ENCODE data around the gene CHD9NB.

The CHD9NB gene

DNA sequence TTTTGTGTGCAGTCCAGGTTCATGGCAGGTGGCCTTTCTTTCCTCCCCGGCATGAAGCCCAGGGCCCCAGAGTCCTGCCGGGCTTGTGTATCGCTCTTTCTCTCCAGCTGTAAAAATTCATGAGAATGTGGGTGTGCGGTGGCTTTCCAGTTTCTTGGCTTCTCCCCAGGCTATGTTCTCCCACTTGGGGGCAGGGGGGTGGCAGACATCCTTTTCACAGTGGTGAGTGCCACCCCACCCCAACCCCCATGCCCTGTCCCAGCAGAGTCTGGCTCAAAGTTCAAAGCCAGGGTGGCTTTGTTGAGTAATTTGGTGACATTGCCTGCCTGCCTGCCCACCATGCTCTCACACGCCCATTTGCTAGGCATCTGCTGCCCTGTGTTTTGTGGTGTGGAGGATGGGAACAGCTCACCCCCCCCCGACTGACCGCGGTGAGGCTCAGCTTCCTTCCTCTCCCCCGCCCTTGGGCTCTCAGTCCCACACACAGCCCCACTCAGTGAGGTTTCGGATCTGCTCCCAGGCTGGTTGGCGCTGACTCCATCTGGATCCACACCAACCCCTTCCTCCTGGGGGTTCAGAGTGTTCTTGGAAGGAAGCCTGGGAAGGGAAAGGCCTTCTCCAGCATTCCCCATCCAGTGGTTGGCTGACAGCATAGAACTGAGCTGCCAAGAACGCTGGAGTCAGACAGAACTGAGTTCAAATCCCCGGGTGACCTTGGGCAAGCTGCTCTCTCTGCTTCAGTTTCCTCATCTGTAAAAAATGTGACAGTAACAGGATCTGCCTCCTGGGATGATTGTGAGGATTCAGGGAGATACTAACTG lies 38.1 kb upstream of the CHD9NB start:
- Histone ChIP-seq H3K4me1 (ENCODE audit: control insufficient read depth, insufficient read depth, low read length) (peaks cover 42% of the 10 kb centered on the region), H3K36me3 (ENCODE audit: control insufficient read depth, insufficient read depth, low read length) (no peaks in the 10 kb centered on the region), H3K9me3 (ENCODE audit: control insufficient read depth, low read length) (no peaks in the 10 kb centered on the region), H3K27me3 (ENCODE audit: control insufficient read depth, insufficient read depth, low read length) (no peaks in the 10 kb centered on the region), H3K9ac (ENCODE audit: low read length) (no peak overlapping the region), H3K4me3 (ENCODE audit: low read length) (no peak overlapping the region)

DNA sequence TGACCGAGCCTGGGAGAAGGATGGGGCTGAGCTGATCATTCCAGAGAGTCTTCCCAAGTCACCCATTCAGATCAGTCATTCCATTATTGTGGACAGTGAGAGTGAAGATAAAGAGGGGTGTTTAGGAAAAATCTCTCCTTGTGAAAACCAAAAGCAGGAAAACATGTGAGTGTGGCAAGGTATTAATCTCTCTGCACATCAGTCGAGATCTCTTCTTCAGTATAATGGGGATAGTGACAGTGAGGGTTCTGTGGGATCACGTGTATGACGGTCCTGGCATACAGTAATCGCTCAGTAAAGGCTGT lies 37.5 kb upstream of the CHD9NB start:
- H3K9ac ChIP-seq (ENCODE audit: low read length), result no peak overlapping the region
- H3K4me1 ChIP-seq (ENCODE audit: control insufficient read depth, insufficient read depth, low read length), result peaks cover 48% of the 10 kb centered on the region
- no peaks in the 10 kb centered on the region for H3K27me3 ChIP-seq (ENCODE audit: control insufficient read depth, insufficient read depth, low read length)
- no peaks in the 10 kb centered on the region for H3K36me3 ChIP-seq (ENCODE audit: control insufficient read depth, insufficient read depth, low read length)
- no peak overlapping the region for H3K4me3 ChIP-seq (ENCODE audit: low read length)
- H3K9me3 ChIP-seq (ENCODE audit: control insufficient read depth, low read length), result no peaks in the 10 kb centered on the region

DNA sequence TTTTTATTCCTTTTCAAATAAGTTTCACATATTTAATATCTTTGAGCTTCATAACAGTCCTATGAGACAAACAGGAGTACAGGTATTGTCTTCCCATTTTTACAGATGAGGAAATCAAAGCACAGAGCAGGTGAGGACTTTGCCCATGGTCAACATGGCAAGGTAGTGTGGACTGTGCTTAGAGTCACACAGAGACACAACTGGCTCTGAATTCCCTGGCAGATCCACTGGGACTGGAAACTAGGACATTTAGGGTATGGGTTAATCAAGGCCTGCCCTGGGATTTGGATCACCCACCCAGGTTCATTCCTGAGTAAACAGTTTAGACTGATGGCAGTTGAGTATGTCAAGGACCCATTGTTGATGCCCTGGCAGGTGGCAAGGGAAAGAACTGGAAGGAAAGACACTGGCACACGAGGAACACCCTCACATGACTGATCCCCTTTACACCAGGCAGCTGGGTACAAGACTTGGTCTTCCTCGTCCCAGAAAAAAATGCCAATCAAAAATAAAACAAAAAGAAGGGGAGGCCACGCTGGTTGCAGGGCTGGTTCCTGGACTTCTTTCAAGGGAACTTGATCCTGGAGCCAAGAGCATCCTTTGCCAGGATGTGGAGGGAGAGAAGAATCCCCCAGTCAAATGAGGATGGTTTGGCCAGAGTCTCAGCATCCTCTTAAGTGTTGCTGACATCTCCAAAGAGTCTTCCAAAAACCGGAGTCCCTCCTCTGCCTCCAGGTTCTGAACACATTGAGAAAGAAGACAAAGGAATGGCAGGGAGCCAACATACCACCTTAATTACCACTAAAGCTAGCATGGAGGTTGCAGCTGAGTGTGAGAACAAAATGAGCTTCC lies 37.0 kb upstream of the CHD9NB start:
- H3K4me3 ChIP-seq (ENCODE audit: low read length), result no peak overlapping the region
- no peaks in the 10 kb centered on the region for H3K9me3 ChIP-seq (ENCODE audit: control insufficient read depth, low read length)
- peaks cover 50% of the 10 kb centered on the region for H3K4me1 ChIP-seq (ENCODE audit: control insufficient read depth, insufficient read depth, low read length)
- H3K36me3 ChIP-seq (ENCODE audit: control insufficient read depth, insufficient read depth, low read length), result no peaks in the 10 kb centered on the region
- H3K9ac ChIP-seq (ENCODE audit: low read length), result no peak overlapping the region
- H3K27me3 ChIP-seq (ENCODE audit: control insufficient read depth, insufficient read depth, low read length), result no peaks in the 10 kb centered on the region

DNA sequence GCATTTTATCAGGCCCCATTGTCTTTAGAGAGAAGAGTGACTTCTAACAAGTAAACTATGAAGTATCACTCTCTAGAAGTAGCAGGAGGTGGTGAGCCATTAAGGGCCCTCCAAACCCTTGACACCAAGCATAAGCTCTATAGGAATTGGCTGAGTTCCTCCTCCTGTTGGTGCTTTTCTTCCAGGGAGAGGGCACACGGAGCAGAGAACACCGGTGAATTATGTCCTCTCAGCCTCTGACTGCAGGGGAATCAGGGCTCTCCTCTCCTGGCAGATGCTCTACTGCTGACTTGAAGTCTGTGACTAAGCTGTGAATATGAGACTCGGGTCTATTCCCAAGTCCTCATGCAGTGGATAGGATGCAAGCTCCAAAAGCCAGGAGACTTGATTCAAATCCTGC lies 34.4 kb upstream of the CHD9NB start:
- H3K9me3 ChIP-seq (ENCODE audit: control insufficient read depth, low read length), result no peaks in the 10 kb centered on the region
- H3K4me3 ChIP-seq (ENCODE audit: low read length), result no peak overlapping the region
- H3K4me1 ChIP-seq (ENCODE audit: control insufficient read depth, insufficient read depth, low read length), result peaks cover 34% of the 10 kb centered on the region
- H3K36me3 ChIP-seq (ENCODE audit: control insufficient read depth, insufficient read depth, low read length), result no peaks in the 10 kb centered on the region
- no peaks in the 10 kb centered on the region for H3K27me3 ChIP-seq (ENCODE audit: control insufficient read depth, insufficient read depth, low read length)
- no peak overlapping the region for H3K9ac ChIP-seq (ENCODE audit: low read length)

DNA sequence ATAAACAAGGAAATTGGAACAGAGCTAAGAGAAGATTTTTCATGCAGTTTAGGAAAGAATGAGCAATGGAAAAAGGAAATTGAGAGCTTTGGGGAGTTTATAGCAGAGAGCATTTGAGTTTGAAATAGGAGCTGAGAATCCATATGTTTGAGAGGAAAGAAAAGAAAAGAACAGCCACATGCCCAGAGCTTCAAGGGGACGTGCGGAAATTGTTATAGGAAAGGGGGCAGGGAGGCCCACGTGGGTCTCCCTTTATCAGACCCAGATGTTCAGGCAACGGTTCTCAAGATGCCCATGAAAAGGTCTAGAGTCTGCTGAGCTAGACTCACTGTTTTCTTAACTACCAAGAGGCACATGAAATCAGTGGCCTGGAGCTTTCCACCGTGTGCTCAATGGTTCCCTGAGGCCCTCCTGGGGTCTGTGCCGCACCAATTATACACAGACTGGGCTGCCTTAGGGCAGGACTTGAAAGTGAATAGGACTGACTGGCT lies 33.3 kb upstream of the CHD9NB start:
- Histone ChIP-seq H3K9me3 (ENCODE audit: control insufficient read depth, low read length) (no peaks in the 10 kb centered on the region), H3K4me3 (ENCODE audit: low read length) (no peak overlapping the region), H3K36me3 (ENCODE audit: control insufficient read depth, insufficient read depth, low read length) (no peaks in the 10 kb centered on the region), H3K9ac (ENCODE audit: low read length) (peak overlapping the region; percentile 27), H3K4me1 (ENCODE audit: control insufficient read depth, insufficient read depth, low read length) (peaks cover 24% of the 10 kb centered on the region), H3K27me3 (ENCODE audit: control insufficient read depth, insufficient read depth, low read length) (no peaks in the 10 kb centered on the region)

DNA sequence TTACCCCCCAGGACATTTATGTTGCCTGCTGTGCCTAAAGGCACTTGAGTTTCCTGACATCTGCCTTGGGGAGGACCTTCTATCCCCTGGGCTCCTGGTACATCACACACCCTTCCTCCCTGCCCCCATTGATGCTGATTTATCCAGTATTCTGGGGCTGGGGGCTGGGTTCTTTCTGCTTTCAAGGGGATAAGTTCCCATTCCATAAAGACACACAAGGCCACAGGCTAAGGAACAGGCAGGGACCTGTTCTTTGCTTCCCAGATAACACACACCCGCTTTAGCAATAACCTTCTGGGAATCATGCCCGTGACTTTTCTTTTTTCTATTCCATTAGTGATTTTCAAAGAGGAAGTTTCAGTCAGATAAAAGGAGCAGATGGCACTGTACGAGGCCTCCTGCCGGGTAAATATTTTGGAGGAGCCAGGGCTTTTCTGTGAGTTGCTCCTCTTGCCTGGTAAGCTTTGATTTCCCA lies 32.7 kb upstream of the CHD9NB start:
- Histone ChIP-seq H3K27me3 (ENCODE audit: control insufficient read depth, insufficient read depth, low read length) (no peaks in the 10 kb centered on the region), H3K4me3 (ENCODE audit: low read length) (no peak overlapping the region), H3K9ac (ENCODE audit: low read length) (peak overlapping the region; percentile 27), H3K36me3 (ENCODE audit: control insufficient read depth, insufficient read depth, low read length) (no peaks in the 10 kb centered on the region), H3K4me1 (ENCODE audit: control insufficient read depth, insufficient read depth, low read length) (peaks cover 20% of the 10 kb centered on the region), H3K9me3 (ENCODE audit: control insufficient read depth, low read length) (no peaks in the 10 kb centered on the region)

DNA sequence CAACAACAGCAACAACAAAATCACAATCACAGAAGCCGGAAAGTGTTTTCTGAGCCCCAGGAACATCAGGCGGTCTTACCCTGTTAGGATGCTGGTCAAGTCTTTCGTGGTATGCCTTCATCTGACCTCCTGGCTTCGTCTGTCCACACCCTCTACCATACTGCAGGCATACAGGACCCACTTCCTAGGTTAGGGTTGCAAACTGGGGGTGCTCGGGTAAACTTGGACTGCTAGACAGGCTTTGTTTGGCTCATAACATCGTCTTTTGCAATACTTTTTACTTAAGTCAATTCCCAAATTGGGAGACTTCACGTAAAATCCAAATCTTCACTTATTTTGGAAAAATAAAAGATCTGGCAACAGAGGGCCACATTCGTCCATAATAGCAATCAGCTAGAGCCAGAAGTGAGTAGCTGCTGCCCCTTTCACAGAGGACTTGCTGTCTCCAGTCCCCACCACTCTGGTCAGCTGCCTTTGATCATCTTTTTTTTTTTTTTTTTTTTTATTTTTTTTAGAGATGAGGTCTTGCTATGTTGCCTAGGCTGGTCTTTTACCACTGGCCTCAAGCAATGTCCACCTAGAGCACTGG lies 32.1 kb upstream of the CHD9NB start:
- H3K9me3 ChIP-seq (ENCODE audit: control insufficient read depth, low read length), result no peaks in the 10 kb centered on the region
- no peak overlapping the region for H3K4me3 ChIP-seq (ENCODE audit: low read length)
- no peak overlapping the region for H3K9ac ChIP-seq (ENCODE audit: low read length)
- H3K36me3 ChIP-seq (ENCODE audit: control insufficient read depth, insufficient read depth, low read length), result no peaks in the 10 kb centered on the region
- H3K4me1 ChIP-seq (ENCODE audit: control insufficient read depth, insufficient read depth, low read length), result peaks cover 24% of the 10 kb centered on the region
- no peaks in the 10 kb centered on the region for H3K27me3 ChIP-seq (ENCODE audit: control insufficient read depth, insufficient read depth, low read length)

DNA sequence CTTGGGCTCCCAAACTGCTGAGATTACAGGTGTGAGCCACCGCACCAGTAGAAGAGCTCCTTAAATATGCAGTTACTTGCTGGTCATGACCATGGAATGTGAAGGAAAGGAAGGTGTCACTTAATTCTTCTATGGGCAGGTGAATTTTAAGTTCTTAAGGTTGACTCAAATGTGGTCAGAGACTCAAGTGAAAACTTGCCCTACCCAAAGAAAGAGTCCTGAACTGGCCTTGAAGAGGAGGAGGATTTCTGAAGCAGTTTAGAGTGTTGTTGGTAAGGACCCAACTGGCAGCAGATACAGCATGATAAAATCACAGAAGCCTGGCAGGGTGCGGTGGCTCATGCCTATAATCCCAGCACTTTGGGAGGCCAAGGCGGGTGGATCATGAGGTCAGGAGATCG lies 31.4 kb upstream of the CHD9NB start:
- Histone ChIP-seq H3K4me1 (ENCODE audit: control insufficient read depth, insufficient read depth, low read length) (peaks cover 22% of the 10 kb centered on the region), H3K4me3 (ENCODE audit: low read length) (no peak overlapping the region), H3K27me3 (ENCODE audit: control insufficient read depth, insufficient read depth, low read length) (no peaks in the 10 kb centered on the region), H3K9me3 (ENCODE audit: control insufficient read depth, low read length) (no peaks in the 10 kb centered on the region), H3K9ac (ENCODE audit: low read length) (no peak overlapping the region), H3K36me3 (ENCODE audit: control insufficient read depth, insufficient read depth, low read length) (no peaks in the 10 kb centered on the region)

DNA sequence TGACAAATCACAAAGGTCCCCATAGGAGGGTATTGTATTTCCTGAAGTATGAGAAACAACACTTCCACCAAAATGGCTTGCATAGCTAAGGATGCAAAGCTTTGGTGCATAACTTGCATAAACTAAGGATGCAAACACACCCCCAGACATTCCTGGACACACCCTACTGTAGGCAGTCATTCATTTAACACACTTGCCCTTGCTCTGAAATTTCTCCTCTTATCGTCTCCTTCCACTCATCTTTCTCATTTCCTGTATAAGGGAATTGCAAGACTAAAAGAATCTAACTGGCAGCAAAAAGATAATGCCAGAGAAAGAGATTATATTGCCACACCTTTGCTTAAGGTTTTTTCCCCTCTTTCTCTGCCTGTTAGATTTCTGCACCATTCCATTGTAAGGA lies 30.4 kb upstream of the CHD9NB start:
- H3K9ac ChIP-seq (ENCODE audit: low read length), result no peak overlapping the region
- peaks cover 22% of the 10 kb centered on the region for H3K4me1 ChIP-seq (ENCODE audit: control insufficient read depth, insufficient read depth, low read length)
- H3K36me3 ChIP-seq (ENCODE audit: control insufficient read depth, insufficient read depth, low read length), result no peaks in the 10 kb centered on the region
- no peak overlapping the region for H3K4me3 ChIP-seq (ENCODE audit: low read length)
- no peaks in the 10 kb centered on the region for H3K9me3 ChIP-seq (ENCODE audit: control insufficient read depth, low read length)
- no peaks in the 10 kb centered on the region for H3K27me3 ChIP-seq (ENCODE audit: control insufficient read depth, insufficient read depth, low read length)

DNA sequence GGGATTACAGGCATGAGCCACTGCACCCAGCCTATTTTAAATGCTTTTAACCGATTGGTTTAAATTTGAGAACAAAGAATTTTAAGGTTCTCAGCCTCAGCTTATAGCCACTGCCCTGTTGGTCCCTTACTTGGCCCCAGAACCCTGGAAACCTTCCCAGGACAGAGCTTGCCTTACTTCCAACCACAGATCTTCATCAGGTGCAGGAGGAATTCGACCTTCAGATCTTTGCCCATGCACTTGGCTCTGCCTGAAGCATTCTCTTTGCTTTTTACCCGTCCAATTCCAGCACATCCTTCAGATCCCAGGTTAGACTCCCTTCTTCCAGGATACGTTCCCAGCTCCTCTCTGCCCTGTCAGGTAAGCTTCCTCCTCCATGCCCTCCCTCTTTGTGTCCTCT lies 29.8 kb upstream of the CHD9NB start:
- Histone ChIP-seq H3K9ac (ENCODE audit: low read length) (no peak overlapping the region), H3K4me3 (ENCODE audit: low read length) (no peak overlapping the region), H3K27me3 (ENCODE audit: control insufficient read depth, insufficient read depth, low read length) (no peaks in the 10 kb centered on the region), H3K36me3 (ENCODE audit: control insufficient read depth, insufficient read depth, low read length) (no peaks in the 10 kb centered on the region), H3K9me3 (ENCODE audit: control insufficient read depth, low read length) (no peaks in the 10 kb centered on the region), H3K4me1 (ENCODE audit: control insufficient read depth, insufficient read depth, low read length) (peaks cover 22% of the 10 kb centered on the region)

DNA sequence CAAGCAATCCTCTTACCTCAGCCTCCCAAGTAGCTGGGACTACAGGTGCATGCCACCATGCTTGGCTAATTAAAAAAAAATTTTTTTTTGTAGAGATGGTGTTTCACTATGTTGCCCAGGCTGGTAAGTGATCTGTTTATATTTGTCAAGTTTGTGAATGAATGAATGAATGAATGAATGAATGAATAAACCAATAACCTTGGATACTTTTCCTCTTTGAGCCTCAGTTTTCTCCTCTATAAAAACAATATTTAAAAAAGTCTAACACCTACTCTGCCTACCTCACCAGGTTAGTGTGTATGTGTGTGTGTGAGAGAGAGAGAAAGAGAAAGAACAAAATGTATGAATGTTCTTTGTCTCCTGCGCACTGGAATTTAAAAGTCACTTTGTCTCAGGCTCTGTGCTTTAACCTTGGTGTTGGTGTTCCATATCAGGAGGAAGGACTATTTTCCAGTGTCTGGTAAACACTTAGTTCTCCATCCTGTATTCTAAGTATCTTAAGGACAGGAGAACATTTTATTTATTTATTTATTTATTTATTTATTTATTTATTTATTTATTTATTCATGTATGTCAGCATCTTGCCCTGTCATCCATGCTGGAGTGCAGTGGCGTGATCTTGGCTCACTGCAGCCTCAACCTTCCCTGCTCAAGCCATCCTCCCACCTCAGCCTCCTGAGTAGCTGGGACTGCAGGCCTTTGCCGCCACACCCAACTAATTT lies 29.1 kb upstream of the CHD9NB start:
- H3K4me1 ChIP-seq (ENCODE audit: control insufficient read depth, insufficient read depth, low read length), result peaks cover 22% of the 10 kb centered on the region
- H3K4me3 ChIP-seq (ENCODE audit: low read length), result no peak overlapping the region
- H3K36me3 ChIP-seq (ENCODE audit: control insufficient read depth, insufficient read depth, low read length), result no peaks in the 10 kb centered on the region
- H3K27me3 ChIP-seq (ENCODE audit: control insufficient read depth, insufficient read depth, low read length), result no peaks in the 10 kb centered on the region
- no peak overlapping the region for H3K9ac ChIP-seq (ENCODE audit: low read length)
- no peaks in the 10 kb centered on the region for H3K9me3 ChIP-seq (ENCODE audit: control insufficient read depth, low read length)
